Measurements from ENCODE around the gene CPN2.

GRCh38 chr3:194316918-194317317 lies 34.2 kb downstream of the CPN2 start:
- TF ChIP-seq CTCF (IDR thresholded peaks at IDR 0.05) (no peak), POLR2A (IDR thresholded peaks at IDR 0.05) (no peak)
